Aorta (tissue), 5 donors: ENCODE data around the gene AFF2. TPM values are rescaled to one million over a fixed set of nuclear protein-coding genes. Genes with fewer than 3 reads are reported as not detected.

Experiments
- ATAC-seq: fragments of 200-7000 bp; cut with Tn5 transposase; one replicate; pipeline ENCODE4 v1.9.1; 2022; ENCODE audit warnings: moderate library complexity; ENCODE audit not compliant: low FRiP score
- DNase-seq, 2 donors: peaks; one replicate each; pipeline ENCODE4 v3.0.0-alpha.2; 2020
- H3K27ac ChIP-seq, 2 donors: one replicate each; pipeline ENCODE4 v1.5.1; 2013; ENCODE audit warnings: low read length in 2 of 2, mild to moderate bottlenecking in 2 of 2, moderate library complexity in 2 of 2, control low read depth in 1 of 2, inconsistent platforms in 1 of 2, low read depth in 1 of 2
- H3K27me3 ChIP-seq, 2 donors: one replicate each; pipeline ENCODE4 v1.6.1; 2013; ENCODE audit warnings: control low read depth in 1 of 2, low read length in 1 of 2, mild to moderate bottlenecking in 1 of 2, moderate library complexity in 1 of 2; ENCODE audit not compliant: insufficient read depth in 2 of 2, control insufficient read depth in 1 of 2
- H3K36me3 ChIP-seq, 2 donors: one replicate each; pipeline ENCODE4 v1.6.1; 2013; ENCODE audit warnings: control low read depth in 1 of 2, low read length in 1 of 2, mild to moderate bottlenecking in 1 of 2; ENCODE audit not compliant: insufficient read depth in 2 of 2, control insufficient read depth in 1 of 2
- H3K4me1 ChIP-seq, 2 donors: one replicate each; pipeline ENCODE4 v1.6.1; 2013; ENCODE audit warnings: low read length in 2 of 2, control low read depth in 1 of 2, mild to moderate bottlenecking in 1 of 2, moderate library complexity in 1 of 2; ENCODE audit not compliant: insufficient read depth in 2 of 2, control insufficient read depth in 1 of 2
- H3K4me3 ChIP-seq, 2 donors: one replicate each; pipeline ENCODE4 v1.5.1; 2013; ENCODE audit warnings: low read length in 2 of 2, control low read depth in 1 of 2, mild to moderate bottlenecking in 1 of 2
- H3K9me3 ChIP-seq: one replicate; pipeline ENCODE4 v1.6.1; 2013; ENCODE audit warnings: mild to moderate bottlenecking, low read length; ENCODE audit not compliant: control insufficient read depth
- WGBS, 2 donors: extraction: QIAGEN DNeasy Blood & Tissue Kit; methylation state at CpG; one replicate each; pipeline ENCODE4 v1.1.7; 2013; 5-methylcytosine and 5-hydroxymethylcytosine counted together
- intact Hi-C, 2 donors: fragments of 100-400 bp; cut with DNase I; formaldehyde crosslinking; loops; one replicate each; pipeline versions ENCODE4 v1.14.2 to v1.15.0; 2022
- polyA plus RNA-seq, 2 donors: library from polyadenylated mRNA; stranded (reverse); fragments of 200-250 nt; gene quantifications; one replicate each; pipeline ENCODE4 v1.2.3, GENCODE V29; 2013
- total RNA-seq, 2 donors: library from RNA; stranded (reverse); fragmentation: NEBNext Ultra II Directional; extraction: Animal tissue kit (Norgen Biotek cat#: 25700); gene quantifications; one replicate each; pipeline ENCODE4 v1.2.1, GENCODE V29; 2021
- donor health status: healthy with polysubstance abuse.
- donor health status: Bipolar disorder and iron deficiency.
- donor health status: DM: no; HTN: no; CAD: no.
- donor health status: DM: no; HTN: no; CAD: no.
- donor health status: DM: yes; HTN: yes; CAD: no.

Gene AFF2
- total and polyA plus RNA-seq, 4 donors = 0.25 to 2.7 (median 1.2) TPM

- 43 to 51% methylated on average over 4 of the region's 4 CpGs for WGBS, 2 donors
- DNase-seq = no peak
- Histone ChIP-seq H3K9me3 (no peaks in the 10 kb centered on the region), H3K4me3 (no peak overlapping the region), H3K27ac (no peak overlapping the region), H3K36me3 (no peaks in the 10 kb centered on the region), H3K27me3 (no peaks in the 10 kb centered on the region), H3K4me1 (no peaks in the 10 kb centered on the region)
- intact Hi-C loops = no loop called here
- no peak for ATAC-seq
Measured at GRCh38 chrX:148609515-148610327, 109.3 kb downstream of the AFF2 start.

- H3K4me1 ChIP-seq = no peaks in the 10 kb centered on the region
- 59 to 66% methylated on average over 3 of the region's 3 CpGs for WGBS, 2 donors
- intact Hi-C loops = no loop called here
Measured at GRCh38 chrX:148610328-148610698, 109.9 kb downstream of the AFF2 start.

GRCh38 chrX:148611993-148612392, 111.6 kb downstream of the AFF2 start:
- intact Hi-C loops = no loop called here
- H3K4me3 ChIP-seq = no peak overlapping the region
- no peaks in the 10 kb centered on the region for H3K36me3 ChIP-seq
- WGBS, 2 donors = 49 to 52% methylated on average over 2 of the region's 2 CpGs
- no peaks in the 10 kb centered on the region for H3K9me3 ChIP-seq
- no peak overlapping the region for H3K27ac ChIP-seq
- H3K4me1 ChIP-seq = no peaks in the 10 kb centered on the region
- H3K27me3 ChIP-seq = no peaks in the 10 kb centered on the region
- ATAC-seq (no peak), DNase-seq (no peak)

More at GRCh38 chrX:148610328-148610698, 109.9 kb downstream of the AFF2 start:
- no peaks in the 10 kb centered on the region for H3K36me3 ChIP-seq
- no peak overlapping the region for H3K4me3 ChIP-seq
- no peaks in the 10 kb centered on the region for H3K27me3 ChIP-seq
- no peak for DNase-seq
- no peak for ATAC-seq
- H3K9me3 ChIP-seq = no peaks in the 10 kb centered on the region
- no peak overlapping the region for H3K27ac ChIP-seq

- Histone ChIP-seq H3K36me3 (no peaks in the 10 kb centered on the region), H3K4me1 (no peaks in the 10 kb centered on the region), H3K27me3 (no peaks in the 10 kb centered on the region), H3K27ac (no peak overlapping the region), H3K9me3 (no peaks in the 10 kb centered on the region), H3K4me3 (no peak overlapping the region)
- WGBS, 2 donors = 37 to 58% methylated on average over 2 of the region's 2 CpGs
- DNase-seq (no peak), ATAC-seq (no peak)
- intact Hi-C loops = no loop called here
Measured at GRCh38 chrX:148612431-148612830, 112.0 kb downstream of the AFF2 start.

GRCh38 chrX:148613636-148614035, 113.2 kb downstream of the AFF2 start:
- ATAC-seq = no peak
- no peak overlapping the region for H3K4me3 ChIP-seq

GRCh38 chrX:148615491-148615890, 115.1 kb downstream of the AFF2 start:
- no peak overlapping the region for H3K4me3 ChIP-seq
- WGBS, 2 donors = 43 to 45% methylated on average over 2 of the region's 2 CpGs
- intact Hi-C loops = no loop called here
- no peaks in the 10 kb centered on the region for H3K36me3 ChIP-seq
- DNase-seq = no peak
- no peaks in the 10 kb centered on the region for H3K27me3 ChIP-seq
- ATAC-seq = no peak
- H3K4me1 ChIP-seq = no peaks in the 10 kb centered on the region
- H3K27ac ChIP-seq = no peak overlapping the region
- no peaks in the 10 kb centered on the region for H3K9me3 ChIP-seq

More at GRCh38 chrX:148613636-148614035, 113.2 kb downstream of the AFF2 start:
- no peak for DNase-seq
- no peaks in the 10 kb centered on the region for H3K27me3 ChIP-seq
- H3K36me3 ChIP-seq = no peaks in the 10 kb centered on the region
- H3K4me1 ChIP-seq = no peaks in the 10 kb centered on the region
- H3K27ac ChIP-seq = no peak overlapping the region
- H3K9me3 ChIP-seq = no peaks in the 10 kb centered on the region
- intact Hi-C loops = no loop called here
- 38 to 62% methylated on average over 4 of the region's 4 CpGs for WGBS, 2 donors

GRCh38 chrX:148618470-148619445, 118.3 kb downstream of the AFF2 start:
- Histone ChIP-seq H3K4me3 (no peak overlapping the region), H3K27me3 (no peaks in the 10 kb centered on the region), H3K36me3 (no peaks in the 10 kb centered on the region), H3K4me1 (no peaks in the 10 kb centered on the region), H3K9me3 (no peaks in the 10 kb centered on the region), H3K27ac (no peak overlapping the region)
- ATAC-seq = no peak
- no peak for DNase-seq
- intact Hi-C loops = no loop called here
- WGBS, 2 donors = 45 to 65% methylated on average over 3 of the region's 3 CpGs

- H3K27ac ChIP-seq = no peak overlapping the region
- 69 to 87% methylated on average over 4 of the region's 4 CpGs for WGBS, 2 donors
- no peaks in the 10 kb centered on the region for H3K4me1 ChIP-seq
- no peaks in the 10 kb centered on the region for H3K36me3 ChIP-seq
- no peak for DNase-seq
- no peaks in the 10 kb centered on the region for H3K9me3 ChIP-seq
- ATAC-seq = no peak
- intact Hi-C loops = no loop called here
- no peaks in the 10 kb centered on the region for H3K27me3 ChIP-seq
- no peak overlapping the region for H3K4me3 ChIP-seq
Measured at GRCh38 chrX:148620023-148620422, 119.6 kb downstream of the AFF2 start.
